Hematopoietic multipotent progenitor cell treated with erythropoietin and hydrocortisone succinate and interleukin-3 and kit ligand, for 6 days (in vitro differentiated cells): Measurements from ENCODE around the gene FBXW8.

ENCODE experiments used
- DNase-seq: peaks from one replicate; pipeline ENCODE4 v3.0.0-alpha.2; 2015

The FBXW8 gene

GRCh38 chr12:116959198-116959460 lies 48.4 kb downstream of the FBXW8 start:
- DNase-seq = no peak

- no peak for DNase-seq
Observed at GRCh38 chr12:116959845-116960514, 49.2 kb downstream of the FBXW8 start.

- peak; percentile 13 for DNase-seq
Observed at GRCh38 chr12:116962197-116962596, 51.4 kb downstream of the FBXW8 start.

- DNase-seq = no peak
Observed at GRCh38 chr12:116962783-116963356, 52.1 kb downstream of the FBXW8 start.

- DNase-seq = no peak
Observed at GRCh38 chr12:116964054-116965050, 53.6 kb downstream of the FBXW8 start.

- no peak for DNase-seq
Observed at GRCh38 chr12:116968986-116969385, 58.2 kb downstream of the FBXW8 start.

GRCh38 chr12:116969615-116970585 lies 59.1 kb downstream of the FBXW8 start:
- no peak for DNase-seq

- no peak for DNase-seq
Observed at GRCh38 chr12:116971222-116971621, 60.5 kb downstream of the FBXW8 start.

GRCh38 chr12:116975779-116976393 lies 65.1 kb downstream of the FBXW8 start:
- no peak for DNase-seq

GRCh38 chr12:116977465-116978380 lies 67.0 kb downstream of the FBXW8 start:
- no peak for DNase-seq

- DNase-seq = no peak
Observed at GRCh38 chr12:116978791-116979508, 68.2 kb downstream of the FBXW8 start.

GRCh38 chr12:116980083-116980482 lies 69.3 kb downstream of the FBXW8 start:
- DNase-seq = peak; percentile 16

- no peak for DNase-seq
Observed at GRCh38 chr12:116982791-116983411, 72.2 kb downstream of the FBXW8 start.

GRCh38 chr12:116984098-116984497 lies 73.3 kb downstream of the FBXW8 start:
- DNase-seq = no peak

- DNase-seq = no peak
Observed at GRCh38 chr12:116990329-116990728, 79.6 kb downstream of the FBXW8 start.

GRCh38 chr12:116990971-116991966 lies 80.5 kb downstream of the FBXW8 start:
- no peak for DNase-seq

- no peak for DNase-seq
Observed at GRCh38 chr12:116996093-116996492, 85.3 kb downstream of the FBXW8 start.

GRCh38 chr12:116996621-116997020 lies 85.9 kb downstream of the FBXW8 start:
- DNase-seq = no peak

GRCh38 chr12:116999066-116999465 lies 88.3 kb downstream of the FBXW8 start:
- no peak for DNase-seq
